ENCODE measurements around the gene BMP8B. TPM values are rescaled to one million over a fixed set of nuclear protein-coding genes. Genes with fewer than 3 reads are reported as not detected.

BMP8B gene
- total and polyA plus RNA-seq, 2 donors (not counting 1 experiment from before 2014, with no cell fraction given), result 1.5 to 2.3 TPM

- H3K4me2 ChIP-seq (replicated peaks; ENCODE audit: low read depth, low read length, poor library complexity, severe bottlenecking), result no peak overlapping the region
- ATAC-seq (ENCODE audit: low read depth) (no peak), DNase-seq (no peak)
- H3K27me3 ChIP-seq (replicated peaks in 1 of 4; ENCODE audit: control extremely low read depth in 1 of 4, control insufficient read depth in 3 of 4, insufficient read depth in 4 of 4, low read length in 3 of 4), result peaks cover 0 to 9% (median 2%) of the 10 kb centered on the region in 4 experiments
- no peaks in the 10 kb centered on the region for H3K9me3 ChIP-seq (ENCODE audit: control extremely low read depth in 1 of 3, control insufficient read depth in 2 of 3, insufficient read depth in 1 of 3, low read length in 2 of 3)
- no peak overlapping the region for H3K4me3 ChIP-seq (ENCODE audit: control extremely low read depth in 1 of 5, extremely low read depth in 1 of 5, insufficient read depth in 1 of 5, low read depth in 2 of 5, low read length in 4 of 5)
- no peak for TF ChIP-seq EZH2 (IDR thresholded peaks at IDR 0.05; ENCODE audit: borderline replicate concordance, insufficient read depth, low read depth, low read length, poor library complexity, severe bottlenecking)
- TF ChIP-seq, protein P1, sequence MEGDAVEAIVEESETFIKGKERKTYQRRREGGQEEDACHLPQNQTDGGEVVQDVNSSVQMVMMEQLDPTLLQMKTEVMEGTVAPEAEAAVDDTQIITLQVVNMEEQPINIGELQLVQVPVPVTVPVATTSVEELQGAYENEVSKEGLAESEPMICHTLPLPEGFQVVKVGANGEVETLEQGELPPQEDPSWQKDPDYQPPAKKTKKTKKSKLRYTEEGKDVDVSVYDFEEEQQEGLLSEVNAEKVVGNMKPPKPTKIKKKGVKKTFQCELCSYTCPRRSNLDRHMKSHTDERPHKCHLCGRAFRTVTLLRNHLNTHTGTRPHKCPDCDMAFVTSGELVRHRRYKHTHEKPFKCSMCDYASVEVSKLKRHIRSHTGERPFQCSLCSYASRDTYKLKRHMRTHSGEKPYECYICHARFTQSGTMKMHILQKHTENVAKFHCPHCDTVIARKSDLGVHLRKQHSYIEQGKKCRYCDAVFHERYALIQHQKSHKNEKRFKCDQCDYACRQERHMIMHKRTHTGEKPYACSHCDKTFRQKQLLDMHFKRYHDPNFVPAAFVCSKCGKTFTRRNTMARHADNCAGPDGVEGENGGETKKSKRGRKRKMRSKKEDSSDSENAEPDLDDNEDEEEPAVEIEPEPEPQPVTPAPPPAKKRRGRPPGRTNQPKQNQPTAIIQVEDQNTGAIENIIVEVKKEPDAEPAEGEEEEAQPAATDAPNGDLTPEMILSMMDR (IDR thresholded peaks at IDR 0.05), result no peak
- POLR2A ChIA-PET, result no interaction called here
- no peak overlapping the region for H2AFZ ChIP-seq (ENCODE audit: insufficient read depth, low read depth, low read length, poor library complexity, severe bottlenecking)
- H4K20me1 ChIP-seq (ENCODE audit: control insufficient read depth, insufficient read depth, low read length, poor library complexity, severe bottlenecking), result no peaks in the 10 kb centered on the region
- CTCF ChIA-PET, result interaction anchor here (0.6 to 2.0 kb wide), 2 partner anchors 8 to 13 kb away, joined by 3 to 6 read pairs; no protein-coding TSS in a partner anchor
- WGBS (ENCODE audit: insufficient coverage), result 86% methylated on average over 5 of the region's 6 CpGs
- intact Hi-C loops (cut with micrococcal nuclease), result no loop called here
- no peaks in the 10 kb centered on the region for H3K36me3 ChIP-seq (replicated peaks in 1 of 2; ENCODE audit: control extremely low read depth in 1 of 2, control insufficient read depth in 1 of 2, extremely low read depth in 1 of 2, insufficient read depth in 2 of 2, low read length in 1 of 2)
- H3K9ac ChIP-seq (ENCODE audit: low read length), result no peak overlapping the region
- no peaks in the 10 kb centered on the region for H3K79me2 ChIP-seq (ENCODE audit: control insufficient read depth, insufficient read depth, low read length)
- no peaks in the 10 kb centered on the region for H3K9me3 Mint-ChIP-seq (ENCODE audit: insufficient read depth)
- no peaks in the 10 kb centered on the region for H3K4me1 ChIP-seq (ENCODE audit: control insufficient read depth in 2 of 2, insufficient read depth in 2 of 2, low read length in 2 of 2)
- H3K27me3 Mint-ChIP-seq, result peaks cover 38% of the 10 kb centered on the region
- no peak overlapping the region for H3K27ac Mint-ChIP-seq
- no peaks in the 10 kb centered on the region for H3K4me1 Mint-ChIP-seq
- no peak overlapping the region for H3K4me3 Mint-ChIP-seq
- no peak overlapping the region for H3K27ac ChIP-seq (ENCODE audit: low read length in 2 of 2)
Measured at GRCh38 chr1:39711966-39712340, 76.7 kb downstream of the BMP8B start.

GRCh38 chr1:39711104-39711965 lies 77.3 kb downstream of the BMP8B start:
- Histone ChIP-seq H3K79me2 (ENCODE audit: control insufficient read depth, insufficient read depth, low read length) (no peaks in the 10 kb centered on the region), H3K4me3 (ENCODE audit: control extremely low read depth in 1 of 5, extremely low read depth in 1 of 5, insufficient read depth in 1 of 5, low read depth in 2 of 5, low read length in 4 of 5) (no peak overlapping the region), H3K4me1 (ENCODE audit: control insufficient read depth in 2 of 2, insufficient read depth in 2 of 2, low read length in 2 of 2) (no peaks in the 10 kb centered on the region), H2AFZ (ENCODE audit: insufficient read depth, low read depth, low read length, poor library complexity, severe bottlenecking) (no peak overlapping the region), H3K9ac (ENCODE audit: low read length) (no peak overlapping the region), H3K27me3 (replicated peaks in 1 of 4; ENCODE audit: control extremely low read depth in 1 of 4, control insufficient read depth in 3 of 4, insufficient read depth in 4 of 4, low read length in 3 of 4) (peaks cover 0 to 9% (median 1%) of the 10 kb centered on the region in 4 experiments), H4K20me1 (ENCODE audit: control insufficient read depth, insufficient read depth, low read length, poor library complexity, severe bottlenecking) (no peaks in the 10 kb centered on the region), H3K36me3 (replicated peaks in 1 of 2; ENCODE audit: control extremely low read depth in 1 of 2, control insufficient read depth in 1 of 2, extremely low read depth in 1 of 2, insufficient read depth in 2 of 2, low read length in 1 of 2) (no peaks in the 10 kb centered on the region), H3K4me2 (replicated peaks; ENCODE audit: low read depth, low read length, poor library complexity, severe bottlenecking) (no peak overlapping the region), H3K27ac (ENCODE audit: low read length in 2 of 2) (no peak overlapping the region), H3K9me3 (ENCODE audit: control extremely low read depth in 1 of 3, control insufficient read depth in 2 of 3, insufficient read depth in 1 of 3, low read length in 2 of 3) (no peaks in the 10 kb centered on the region)
- H3K4me3 Mint-ChIP-seq, result no peak overlapping the region
- TF ChIP-seq, protein P1 (IDR thresholded peaks at IDR 0.05), result no peak
- TF ChIP-seq EZH2 (IDR thresholded peaks at IDR 0.05; ENCODE audit: borderline replicate concordance, insufficient read depth, low read depth, low read length, poor library complexity, severe bottlenecking), result no peak
- peaks cover 34% of the 10 kb centered on the region for H3K27me3 Mint-ChIP-seq
- DNase-seq (no peak), ATAC-seq (ENCODE audit: low read depth) (no peak)
- POLR2A ChIA-PET, result no interaction called here
- H3K4me1 Mint-ChIP-seq, result no peaks in the 10 kb centered on the region
- intact Hi-C loops (cut with micrococcal nuclease), result no loop called here
- WGBS (ENCODE audit: insufficient coverage), result 93% methylated on average over 12 of the region's 12 CpGs
- CTCF ChIA-PET, result interaction anchor here (0.6 kb wide), 1 partner anchor 9 kb away, joined by 3 read pairs; no protein-coding TSS in a partner anchor
- no peak overlapping the region for H3K27ac Mint-ChIP-seq
- H3K9me3 Mint-ChIP-seq (ENCODE audit: insufficient read depth), result no peaks in the 10 kb centered on the region

Data from B cell (primary cell).